ENCODE measurements around the gene MCTP1. TPM values are rescaled to one million over a fixed set of nuclear protein-coding genes. Genes with fewer than 3 reads are reported as not detected.

Gene MCTP1
- total RNA-seq, 1 experiment from 2014 or later = 7.5 TPM

DNA sequence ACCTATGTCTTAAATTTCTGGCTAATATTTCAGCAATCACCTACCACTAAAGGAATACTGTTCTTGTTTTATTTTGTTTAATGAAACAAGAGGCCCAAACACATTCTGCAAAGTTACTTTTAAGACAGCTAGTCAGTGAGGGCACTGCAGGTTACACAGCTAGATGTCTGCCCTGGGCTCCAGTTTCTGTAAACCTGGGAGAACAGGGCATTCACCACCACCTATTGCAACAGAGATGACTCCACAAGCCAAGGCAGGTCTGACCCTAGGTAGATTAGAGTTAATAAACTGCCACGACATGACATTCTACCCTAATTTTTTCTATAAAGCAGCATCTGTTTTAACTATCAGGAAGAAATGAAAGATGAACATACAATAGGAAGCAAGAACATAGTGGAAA is 575.6 kb downstream of the MCTP1 start:
- H3K27me3 ChIP-seq (ENCODE audit: low read length) = no peaks in the 10 kb centered on the region
- POLR2A ChIA-PET (ENCODE audit: unreplicated experiment) = no interaction called here
- H3K4me2 ChIP-seq (ENCODE audit: low read length) = no peak overlapping the region
- H3K4me3 ChIP-seq (ENCODE audit: low read length) = no peak overlapping the region
- ATAC-seq (no peak), DNase-seq (no peak)
- no peak overlapping the region for H3K9ac ChIP-seq (ENCODE audit: low read length)
- H2AFZ ChIP-seq (ENCODE audit: low read length) = no peak overlapping the region
- no peaks in the 10 kb centered on the region; the same call in 1 of the 2 replicates for H3K36me3 ChIP-seq (ENCODE audit: low read depth, low read length)
- intact Hi-C loops (cut with micrococcal nuclease) = no loop called here
- H3K9me2 ChIP-seq (replicated peaks; ENCODE audit: low read length) = no peaks in the 10 kb centered on the region
- TF ChIP-seq EZH2phosphoT487 (IDR thresholded peaks at IDR 0.05; ENCODE audit: borderline replicate concordance, low read length) = no peak
- TF ChIP-seq EZH2 (IDR thresholded peaks at IDR 0.05; ENCODE audit: low read length, unreplicated experiment) = no peak
- TF ChIP-seq, protein P1, sequence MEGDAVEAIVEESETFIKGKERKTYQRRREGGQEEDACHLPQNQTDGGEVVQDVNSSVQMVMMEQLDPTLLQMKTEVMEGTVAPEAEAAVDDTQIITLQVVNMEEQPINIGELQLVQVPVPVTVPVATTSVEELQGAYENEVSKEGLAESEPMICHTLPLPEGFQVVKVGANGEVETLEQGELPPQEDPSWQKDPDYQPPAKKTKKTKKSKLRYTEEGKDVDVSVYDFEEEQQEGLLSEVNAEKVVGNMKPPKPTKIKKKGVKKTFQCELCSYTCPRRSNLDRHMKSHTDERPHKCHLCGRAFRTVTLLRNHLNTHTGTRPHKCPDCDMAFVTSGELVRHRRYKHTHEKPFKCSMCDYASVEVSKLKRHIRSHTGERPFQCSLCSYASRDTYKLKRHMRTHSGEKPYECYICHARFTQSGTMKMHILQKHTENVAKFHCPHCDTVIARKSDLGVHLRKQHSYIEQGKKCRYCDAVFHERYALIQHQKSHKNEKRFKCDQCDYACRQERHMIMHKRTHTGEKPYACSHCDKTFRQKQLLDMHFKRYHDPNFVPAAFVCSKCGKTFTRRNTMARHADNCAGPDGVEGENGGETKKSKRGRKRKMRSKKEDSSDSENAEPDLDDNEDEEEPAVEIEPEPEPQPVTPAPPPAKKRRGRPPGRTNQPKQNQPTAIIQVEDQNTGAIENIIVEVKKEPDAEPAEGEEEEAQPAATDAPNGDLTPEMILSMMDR (conservative IDR thresholded peaks at IDR 0.05; ENCODE audit: low read depth, low read length) = no peak
- no peak overlapping the region for H3K27ac ChIP-seq (ENCODE audit: low read length)
- no peaks in the 10 kb centered on the region for H3F3A ChIP-seq (ENCODE audit: low read length, unreplicated experiment)
- peaks cover 15% of the 10 kb centered on the region for H3K4me1 ChIP-seq (ENCODE audit: insufficient read depth, low read length)
- no TSS peak for BruUV-seq (replicated peaks)
- no peaks in the 10 kb centered on the region for H3K79me2 ChIP-seq (ENCODE audit: low read length)
- H4K20me1 ChIP-seq (ENCODE audit: low read length) = no peaks in the 10 kb centered on the region
- no peaks in the 10 kb centered on the region for H3K9me3 ChIP-seq (ENCODE audit: low read length)
- CTCF ChIA-PET = no interaction called here

- intact Hi-C loops (cut with micrococcal nuclease) = no loop called here
- H3K27me3 ChIP-seq (ENCODE audit: low read length) = no peaks in the 10 kb centered on the region
- no peaks in the 10 kb centered on the region for H3K9me3 ChIP-seq (ENCODE audit: low read length)
- POLR2A ChIA-PET (ENCODE audit: unreplicated experiment) = no interaction called here
- no peaks in the 10 kb centered on the region for H3K79me2 ChIP-seq (ENCODE audit: low read length)
- no peaks in the 10 kb centered on the region; the same call in 1 of the 2 replicates for H3K36me3 ChIP-seq (ENCODE audit: low read depth, low read length)
- no peak overlapping the region for H3K4me2 ChIP-seq (ENCODE audit: low read length)
- BruUV-seq (replicated peaks) = no TSS peak
- peaks cover 15% of the 10 kb centered on the region for H3K4me1 ChIP-seq (ENCODE audit: insufficient read depth, low read length)
- H3K9ac ChIP-seq (ENCODE audit: low read length) = no peak overlapping the region
- H3K27ac ChIP-seq (ENCODE audit: low read length) = no peak overlapping the region
- H4K20me1 ChIP-seq (ENCODE audit: low read length) = no peaks in the 10 kb centered on the region
- peak; percentile 30 for DNase-seq
- CTCF ChIA-PET = no interaction called here
- H3K9me2 ChIP-seq (replicated peaks; ENCODE audit: low read length) = no peaks in the 10 kb centered on the region
- TF ChIP-seq EZH2 (IDR thresholded peaks at IDR 0.05; ENCODE audit: low read length, unreplicated experiment) = no peak
- no peak overlapping the region for H3K4me3 ChIP-seq (ENCODE audit: low read length)
- peak; percentile 84 for ATAC-seq
- no peaks in the 10 kb centered on the region for H3F3A ChIP-seq (ENCODE audit: low read length, unreplicated experiment)
- no peak overlapping the region for H2AFZ ChIP-seq (ENCODE audit: low read length)
Observed at GRCh38 chr5:94707359-94707758, 577.5 kb downstream of the MCTP1 start.

DNA sequence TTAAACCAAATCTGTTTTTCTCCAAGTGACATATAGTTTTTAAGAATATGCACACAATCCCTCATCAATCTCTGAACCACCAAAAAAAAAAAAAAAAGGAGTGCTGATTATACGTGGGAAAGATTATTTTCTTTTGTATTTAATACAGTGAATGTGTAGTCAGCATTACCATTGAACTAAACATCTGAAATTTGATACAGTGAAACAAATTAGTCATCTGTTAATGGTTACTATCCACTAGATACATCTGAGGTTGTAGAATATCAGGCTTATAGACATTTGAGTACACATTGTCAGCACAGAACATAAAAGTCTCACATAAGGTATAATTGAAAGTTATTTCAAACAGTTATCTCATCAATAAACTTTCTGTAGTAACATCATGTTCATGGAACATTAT is 579.5 kb downstream of the MCTP1 start:
- Histone ChIP-seq H3K27me3 (ENCODE audit: low read length) (no peaks in the 10 kb centered on the region), H3F3A (ENCODE audit: low read length, unreplicated experiment) (no peaks in the 10 kb centered on the region), H3K79me2 (ENCODE audit: low read length) (no peaks in the 10 kb centered on the region), H3K27ac (ENCODE audit: low read length) (no peak overlapping the region), H3K4me1 (ENCODE audit: insufficient read depth, low read length) (peaks cover 15% of the 10 kb centered on the region), H3K9me2 (replicated peaks; ENCODE audit: low read length) (no peaks in the 10 kb centered on the region), H4K20me1 (ENCODE audit: low read length) (no peaks in the 10 kb centered on the region), H3K36me3 (ENCODE audit: low read depth, low read length) (no peaks in the 10 kb centered on the region; the same call in 1 of the 2 replicates), H2AFZ (ENCODE audit: low read length) (no peak overlapping the region), H3K9me3 (ENCODE audit: low read length) (no peaks in the 10 kb centered on the region), H3K4me2 (ENCODE audit: low read length) (no peak overlapping the region), H3K9ac (ENCODE audit: low read length) (no peak overlapping the region), H3K4me3 (ENCODE audit: low read length) (no peak overlapping the region)
- DNase-seq (peak; percentile 35), ATAC-seq (peak; percentile 72)
- ChIA-PET CTCF (no interaction called here), POLR2A (ENCODE audit: unreplicated experiment) (no interaction called here)
- intact Hi-C loops (cut with micrococcal nuclease) = no loop called here
- no TSS peak for BruUV-seq (replicated peaks)
- TF ChIP-seq EZH2 (IDR thresholded peaks at IDR 0.05; ENCODE audit: low read length, unreplicated experiment) (no peak), EZH2phosphoT487 (IDR thresholded peaks at IDR 0.05; ENCODE audit: borderline replicate concordance, low read length) (no peak)
- TF ChIP-seq, protein P1 (conservative IDR thresholded peaks at IDR 0.05; ENCODE audit: low read depth, low read length) = no peak
